ENCODE data around the gene DCTN3. TPM values are rescaled to one million over a fixed set of nuclear protein-coding genes. Genes with fewer than 3 reads are reported as not detected.

Gene DCTN3
- total RNA-seq, 4 donors from 2014 or later, result 41.4 to 57.5 (median 51.7) TPM

- TF ChIP-seq, protein P1, sequence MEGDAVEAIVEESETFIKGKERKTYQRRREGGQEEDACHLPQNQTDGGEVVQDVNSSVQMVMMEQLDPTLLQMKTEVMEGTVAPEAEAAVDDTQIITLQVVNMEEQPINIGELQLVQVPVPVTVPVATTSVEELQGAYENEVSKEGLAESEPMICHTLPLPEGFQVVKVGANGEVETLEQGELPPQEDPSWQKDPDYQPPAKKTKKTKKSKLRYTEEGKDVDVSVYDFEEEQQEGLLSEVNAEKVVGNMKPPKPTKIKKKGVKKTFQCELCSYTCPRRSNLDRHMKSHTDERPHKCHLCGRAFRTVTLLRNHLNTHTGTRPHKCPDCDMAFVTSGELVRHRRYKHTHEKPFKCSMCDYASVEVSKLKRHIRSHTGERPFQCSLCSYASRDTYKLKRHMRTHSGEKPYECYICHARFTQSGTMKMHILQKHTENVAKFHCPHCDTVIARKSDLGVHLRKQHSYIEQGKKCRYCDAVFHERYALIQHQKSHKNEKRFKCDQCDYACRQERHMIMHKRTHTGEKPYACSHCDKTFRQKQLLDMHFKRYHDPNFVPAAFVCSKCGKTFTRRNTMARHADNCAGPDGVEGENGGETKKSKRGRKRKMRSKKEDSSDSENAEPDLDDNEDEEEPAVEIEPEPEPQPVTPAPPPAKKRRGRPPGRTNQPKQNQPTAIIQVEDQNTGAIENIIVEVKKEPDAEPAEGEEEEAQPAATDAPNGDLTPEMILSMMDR (IDR thresholded peaks at IDR 0.05; ENCODE audit: low read depth), result no peak
These were observed 24.5 kb upstream of the DCTN3 start for GRCh38 chr9:34644766-34645314.

- TF ChIP-seq, protein P1 (IDR thresholded peaks at IDR 0.05; ENCODE audit: low read depth), result no peak
These were observed 22.4 kb upstream of the DCTN3 start for GRCh38 chr9:34642679-34643078.

DNA sequence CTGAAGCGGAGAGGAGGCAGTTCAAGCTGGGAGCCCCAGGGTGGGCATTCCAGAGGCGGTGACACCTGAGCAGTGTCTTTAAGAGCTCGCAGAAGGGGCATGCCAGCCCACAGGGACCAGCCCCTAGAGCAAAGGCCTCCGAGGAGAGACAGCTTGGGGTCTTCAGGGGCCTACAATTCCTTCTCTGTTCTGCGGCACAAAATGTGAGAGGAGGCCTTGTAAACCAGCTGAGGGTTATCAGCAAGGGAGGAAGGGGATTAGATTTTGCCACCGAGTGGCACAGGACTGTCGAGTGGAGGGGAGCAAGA is 17.8 kb upstream of the DCTN3 start:
- TF ChIP-seq, protein P1 (IDR thresholded peaks at IDR 0.05; ENCODE audit: low read depth), result no peak

DNA sequence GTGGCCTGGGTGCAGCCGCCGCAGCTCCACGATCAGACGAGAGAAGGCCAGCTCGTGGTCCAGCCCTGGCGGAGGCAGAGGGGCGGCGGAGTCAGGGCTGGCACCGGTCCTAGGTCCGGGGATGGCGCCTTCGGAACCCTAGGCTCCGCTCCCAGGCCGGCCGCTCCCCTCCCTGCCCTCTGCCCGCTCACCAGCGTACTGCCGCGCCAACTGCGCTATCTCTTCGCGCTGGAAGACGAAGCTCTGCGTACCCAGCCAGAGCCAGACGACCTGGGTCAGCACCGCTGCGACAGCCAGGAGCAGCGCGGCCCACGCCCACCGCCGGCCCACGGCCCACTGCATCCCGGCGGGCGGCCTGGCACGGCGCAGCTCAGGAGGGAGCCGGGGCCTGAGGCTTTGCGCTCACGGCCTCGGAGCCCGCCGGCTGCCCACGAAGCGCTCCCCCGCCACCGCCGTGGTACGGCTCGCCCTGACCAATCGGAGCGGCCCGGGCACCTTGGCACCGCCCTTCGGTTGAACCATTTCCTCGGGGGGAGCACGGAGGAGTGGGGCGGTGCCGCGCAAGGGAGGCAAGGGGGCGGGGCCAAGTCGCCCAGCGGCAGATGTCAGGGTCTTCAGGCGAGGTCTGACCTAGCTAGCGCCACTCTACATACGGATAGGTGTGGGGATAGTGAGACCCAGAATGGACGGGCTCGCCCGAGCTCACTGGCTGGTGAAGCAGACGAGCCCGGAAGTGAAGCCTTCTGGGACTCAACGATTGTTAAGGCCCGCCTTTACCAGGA is 17.3 kb upstream of the DCTN3 start, which contains the start of gene SIGMAR1:
Gene SIGMAR1, minus strand, starts transcription at position 432 of the 782 bp plus-strand sequence. Its CDS starts 90 bp downstream, at position 342.
- TF ChIP-seq, protein P1 (IDR thresholded peaks at IDR 0.05; ENCODE audit: low read depth), result no peak

GRCh38 chr9:34636791-34637355 is 16.6 kb upstream of the DCTN3 start:
- TF ChIP-seq, protein P1 (IDR thresholded peaks at IDR 0.05; ENCODE audit: low read depth), result no peak

- TF ChIP-seq, protein P1 (IDR thresholded peaks at IDR 0.05; ENCODE audit: low read depth), result no peak
These were observed 15.3 kb upstream of the DCTN3 start for GRCh38 chr9:34635556-34635955.

GRCh38 chr9:34634551-34635248 is 14.4 kb upstream of the DCTN3 start:
- TF ChIP-seq, protein P1 (IDR thresholded peaks at IDR 0.05; ENCODE audit: low read depth), result no peak

Measured in subcutaneous adipose tissue (tissue), 4 donors.